Gastrocnemius medialis (tissue), 4 donors: Measurements from ENCODE around the gene PRR18. TPM values are rescaled to one million over a fixed set of nuclear protein-coding genes. Genes with fewer than 3 reads are reported as not detected.

Source experiments
- ATAC-seq, 2 donors: fragments of 150-250 bp; one replicate each; pipeline ENCODE4 v1.9.1; 2016
- DNase-seq, 2 donors: peaks; one replicate each; pipeline ENCODE4 v3.0.0-alpha.2; 2019
- H3K27ac ChIP-seq, 4 donors: fragments of 200-600 bp; sonication (generic); 1 replicate in 1 of 4; 2 replicates in 3 of 4; pipeline ENCODE4 v1.5.1; 2016 to 2018; ENCODE audit warnings: mild to moderate bottlenecking in 2 of 4, moderate library complexity in 1 of 4
- H3K27me3 ChIP-seq, 3 donors: fragments of 200-600 bp; sonication (generic) in 2 of 3; 1 replicate in 1 of 3; 2 replicates in 2 of 3; pipeline versions ENCODE4 v1.5.1 to v1.6.0; 2016 to 2019; ENCODE audit warnings: mild to moderate bottlenecking in 1 of 3, moderate library complexity in 1 of 3
- H3K36me3 ChIP-seq, 2 donors: fragments of 200-600 bp; sonication (generic) in 1 of 2; one replicate each; pipeline ENCODE4 v1.5.1; 2017 to 2018
- H3K4me1 ChIP-seq, 2 donors: fragments of 200-600 bp; sonication (generic) in 1 of 2; one replicate each; pipeline ENCODE4 v1.5.1; 2016 to 2017; ENCODE audit warnings: mild to moderate bottlenecking in 2 of 2
- H3K4me3 ChIP-seq, 4 donors: fragments of 200-600 bp; sonication (generic) in 3 of 4; 1 replicate in 1 of 4; 2 replicates in 3 of 4; pipeline ENCODE4 v1.5.1; 2016 to 2019; ENCODE audit warnings: mild to moderate bottlenecking in 2 of 4
- H3K9me3 ChIP-seq, 3 donors: fragments of 200-600 bp; sonication (generic) in 2 of 3; 1 replicate in 1 of 3; 2 replicates in 2 of 3; pipeline ENCODE4 v1.5.1; 2016 to 2019
- POLR2A ChIP-seq, 2 donors: fragments of 450-650 bp; IDR thresholded peaks; one replicate each; pipeline ENCODE4 v1.6.1; 2017; ENCODE audit warnings: antibody characterized with exemption in 2 of 2, mild to moderate bottlenecking in 2 of 2, moderate library complexity in 2 of 2
- in situ Hi-C, 4 donors: fragments of 200-750 bp; cut with MboI; loops; one replicate each; pipeline versions ENCODE4 v1.15.0 to v1.8.0; 2017; ENCODE audit warnings: low sequenced_read_pairs in 4 of 4
- intact Hi-C: fragments of 100-400 bp; cut with DNase I; formaldehyde crosslinking; loops from one replicate; pipeline ENCODE4 v1.15.1; 2023; ENCODE audit warnings: low total_unique reads
- total RNA-seq, 4 donors: library from RNA; depleted of rRNA; stranded (reverse); fragments of >200 nt; gene quantifications; one replicate each; pipeline versions ENCODE4 v1.1.0 to v1.2.3, GENCODE V29; 2016
- TF ChIP-seq, protein P1 (sequence below), 5 experiments: fragments of 450-650 bp in 3 of 5; fragments of 200-600 bp in 2 of 5; sonication (generic) in 2 of 5; IDR thresholded peaks in 4 of 5; conservative IDR thresholded peaks in 1 of 5; 1 replicate in 4 of 5; 2 replicates in 1 of 5; pipeline ENCODE4 v1.5.1; 2016 to 2019; ENCODE audit warnings: antibody characterized with exemption in 5 of 5, mild to moderate bottlenecking in 3 of 5, moderate library complexity in 3 of 5

PRR18 gene
- total RNA-seq, 4 donors from 2014 or later = not detected

DNA sequence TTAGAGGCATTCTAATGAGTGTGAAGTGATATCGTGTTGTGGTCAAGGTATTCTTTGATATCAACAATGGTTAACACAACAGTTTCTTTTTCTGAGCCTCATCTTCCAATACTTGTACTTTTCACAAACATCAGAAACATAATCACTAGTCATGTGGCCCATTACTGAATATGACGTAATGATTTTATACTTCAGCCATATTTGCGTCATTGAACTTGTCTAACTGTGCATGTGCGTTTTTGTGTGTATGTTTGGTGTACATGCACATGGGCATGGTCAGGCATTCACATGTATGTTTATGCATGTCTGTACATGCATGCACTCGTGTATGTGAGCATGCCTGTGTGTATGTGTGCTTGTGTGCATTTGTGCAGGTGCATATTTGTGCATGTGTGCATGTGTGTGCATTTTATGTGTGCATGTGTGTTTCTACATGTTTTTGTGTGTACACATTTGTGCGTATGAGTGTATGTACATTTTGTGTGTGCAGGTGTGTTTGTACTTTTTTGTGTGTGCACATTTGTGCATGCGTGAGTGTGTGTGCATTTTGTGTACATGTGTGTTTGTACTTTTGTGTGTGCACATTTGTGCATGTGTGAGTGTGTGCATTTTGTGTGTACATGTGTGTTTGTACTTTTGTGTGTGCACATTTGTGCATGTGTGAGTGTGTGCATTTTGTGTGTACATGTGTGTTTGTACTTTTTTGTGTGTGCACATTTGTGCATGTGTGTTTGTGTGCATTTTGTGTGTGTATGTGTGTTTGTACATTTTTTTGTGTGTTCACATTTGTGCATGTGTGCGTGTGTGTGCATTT lies 29.4 kb downstream of the PRR18 start:
- TF ChIP-seq POLR2A (IDR thresholded peaks at IDR 0.05) = no peak
- TF ChIP-seq, protein P1, sequence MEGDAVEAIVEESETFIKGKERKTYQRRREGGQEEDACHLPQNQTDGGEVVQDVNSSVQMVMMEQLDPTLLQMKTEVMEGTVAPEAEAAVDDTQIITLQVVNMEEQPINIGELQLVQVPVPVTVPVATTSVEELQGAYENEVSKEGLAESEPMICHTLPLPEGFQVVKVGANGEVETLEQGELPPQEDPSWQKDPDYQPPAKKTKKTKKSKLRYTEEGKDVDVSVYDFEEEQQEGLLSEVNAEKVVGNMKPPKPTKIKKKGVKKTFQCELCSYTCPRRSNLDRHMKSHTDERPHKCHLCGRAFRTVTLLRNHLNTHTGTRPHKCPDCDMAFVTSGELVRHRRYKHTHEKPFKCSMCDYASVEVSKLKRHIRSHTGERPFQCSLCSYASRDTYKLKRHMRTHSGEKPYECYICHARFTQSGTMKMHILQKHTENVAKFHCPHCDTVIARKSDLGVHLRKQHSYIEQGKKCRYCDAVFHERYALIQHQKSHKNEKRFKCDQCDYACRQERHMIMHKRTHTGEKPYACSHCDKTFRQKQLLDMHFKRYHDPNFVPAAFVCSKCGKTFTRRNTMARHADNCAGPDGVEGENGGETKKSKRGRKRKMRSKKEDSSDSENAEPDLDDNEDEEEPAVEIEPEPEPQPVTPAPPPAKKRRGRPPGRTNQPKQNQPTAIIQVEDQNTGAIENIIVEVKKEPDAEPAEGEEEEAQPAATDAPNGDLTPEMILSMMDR (IDR thresholded peaks at IDR 0.05 in 4 of 5, conservative IDR thresholded peaks at IDR 0.05 in 1 of 5) = no peak
- intact Hi-C loops = loop anchor here (5.0 kb wide), 1 partner anchor 104 kb away; the partner anchor contains the start of gene MPC1
- no peak overlapping the region for H3K4me3 ChIP-seq
- H3K36me3 ChIP-seq = no peaks in the 10 kb centered on the region
- no peak for DNase-seq
- no peaks in the 10 kb centered on the region for H3K9me3 ChIP-seq
- no peaks in the 10 kb centered on the region for H3K4me1 ChIP-seq
- ATAC-seq = no peak
- peaks cover 0 to 4% (median 2%) of the 10 kb centered on the region in 3 donors for H3K27me3 ChIP-seq
- H3K27ac ChIP-seq = no peak overlapping the region
- in situ Hi-C loops = loop anchor here in 3 of 4 donors (5.0 to 10.0 kb wide), 2 partner anchors 124 to 126 kb away; no protein-coding TSS in a partner anchor

DNA sequence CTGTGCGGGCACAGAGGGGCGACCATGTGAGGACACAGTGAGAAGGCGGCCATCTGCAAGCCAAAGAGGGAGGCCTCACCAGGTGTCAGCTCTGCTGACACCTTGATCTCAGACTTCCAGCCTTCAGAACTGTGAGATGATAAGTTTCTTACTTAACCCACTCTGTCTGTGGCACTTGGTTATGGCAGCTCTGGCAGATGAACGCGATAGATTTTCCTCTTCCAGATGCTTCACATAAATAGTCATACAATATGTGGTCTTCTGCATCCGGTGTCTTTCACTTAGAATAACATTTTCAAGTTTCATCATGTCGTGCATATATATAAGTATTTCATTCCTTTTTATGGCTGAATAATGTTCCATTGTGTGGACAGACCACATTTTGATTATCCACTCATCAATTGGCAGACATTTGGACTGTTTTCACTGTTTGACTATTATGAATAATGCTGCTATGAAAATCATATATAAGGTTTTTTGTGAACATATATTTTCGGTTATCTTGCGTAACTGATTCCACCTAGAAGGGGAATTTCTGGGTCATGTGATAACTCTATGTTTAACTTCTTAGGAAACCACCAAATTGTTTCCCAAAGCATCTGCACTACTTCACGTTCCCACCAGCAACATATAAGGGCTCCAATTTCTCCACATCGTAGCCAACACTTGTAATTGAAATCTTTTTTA lies 30.2 kb downstream of the PRR18 start:
- no peak for DNase-seq
- TF ChIP-seq, protein P1 (IDR thresholded peaks at IDR 0.05 in 4 of 5, conservative IDR thresholded peaks at IDR 0.05 in 1 of 5) = no peak
- TF ChIP-seq POLR2A (IDR thresholded peaks at IDR 0.05) = no peak
- Histone ChIP-seq H3K4me1 (no peaks in the 10 kb centered on the region), H3K27ac (no peak overlapping the region), H3K4me3 (no peak overlapping the region), H3K36me3 (no peaks in the 10 kb centered on the region), H3K27me3 (no peaks in the 10 kb centered on the region), H3K9me3 (no peaks in the 10 kb centered on the region)
- intact Hi-C loops (loop anchor here (5.0 kb wide), 1 partner anchor 104 kb away; the partner anchor contains the start of gene MPC1), in situ Hi-C loops (loop anchor here in 3 of 4 donors (5.0 to 10.0 kb wide), 2 partner anchors 124 to 127 kb away; no protein-coding TSS in a partner anchor)
- no peak for ATAC-seq

GRCh38 chr6:166277018-166277417 lies 31.2 kb downstream of the PRR18 start:
- H3K27ac ChIP-seq = no peak overlapping the region
- intact Hi-C loops = loop anchor here (5.0 kb wide), 1 partner anchor 105 kb away; the partner anchor contains the start of gene MPC1
- DNase-seq (no peak), ATAC-seq (no peak)
- H3K27me3 ChIP-seq = no peaks in the 10 kb centered on the region
- H3K4me1 ChIP-seq = no peaks in the 10 kb centered on the region
- H3K36me3 ChIP-seq = no peaks in the 10 kb centered on the region
- TF ChIP-seq, protein P1 (IDR thresholded peaks at IDR 0.05 in 4 of 5, conservative IDR thresholded peaks at IDR 0.05 in 1 of 5) = no peak
- H3K9me3 ChIP-seq = no peaks in the 10 kb centered on the region
- in situ Hi-C loops = loop anchor here in 3 of 4 donors (5.0 to 10.0 kb wide), 2 partner anchors 125 to 128 kb away; no protein-coding TSS in a partner anchor
- no peak overlapping the region for H3K4me3 ChIP-seq

DNA sequence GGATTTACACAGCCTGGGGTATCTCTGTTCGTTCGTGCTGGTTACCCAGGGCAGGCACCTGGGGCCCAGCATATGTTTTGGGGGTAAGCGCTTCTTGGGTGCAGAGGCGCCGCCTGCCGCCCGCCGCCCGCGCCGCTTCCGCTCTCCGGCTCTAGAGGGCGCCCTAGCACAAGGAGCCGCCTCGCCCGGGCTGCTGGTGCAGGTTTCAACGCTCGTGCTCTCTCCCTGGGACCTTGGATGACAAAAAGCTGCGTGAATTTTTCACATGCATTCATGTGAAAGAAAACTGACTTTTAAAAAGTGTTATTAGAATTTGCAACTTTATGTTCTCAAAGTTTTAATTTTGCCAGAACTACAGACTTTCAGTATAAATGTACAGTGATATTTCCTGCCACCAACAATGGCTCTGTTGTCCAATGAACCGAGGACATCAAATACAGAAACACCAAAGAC lies 32.5 kb downstream of the PRR18 start:
- intact Hi-C loops = loop anchor here (1.0 to 5.0 kb wide), 2 partner anchors 107 to 126 kb away; partner anchors contain the start of gene MPC1
- H3K27ac ChIP-seq = no peak overlapping the region

More for the DNA sequence above, 32.5 kb downstream of the PRR18 start:
- peak; percentile 62 to 77 for ATAC-seq
- TF ChIP-seq, protein P1 (IDR thresholded peaks at IDR 0.05 in 4 of 5, conservative IDR thresholded peaks at IDR 0.05 in 1 of 5) = peak; percentile 86 to 100 (median 91)
- TF ChIP-seq POLR2A (IDR thresholded peaks at IDR 0.05) = no peak
- no peaks in the 10 kb centered on the region for H3K36me3 ChIP-seq
- H3K27me3 ChIP-seq = no peaks in the 10 kb centered on the region
- DNase-seq = peak in 1 of 2 donors; percentile 42
- no peaks in the 10 kb centered on the region for H3K9me3 ChIP-seq
- in situ Hi-C loops = loop anchor here in 3 of 4 donors (5.0 to 10.0 kb wide), 2 partner anchors 127 to 129 kb away; no protein-coding TSS in a partner anchor
- H3K4me1 ChIP-seq = no peaks in the 10 kb centered on the region
- H3K4me3 ChIP-seq = no peak overlapping the region
